ENCODE data around the gene SSTR5.

The SSTR5 gene

DNA sequence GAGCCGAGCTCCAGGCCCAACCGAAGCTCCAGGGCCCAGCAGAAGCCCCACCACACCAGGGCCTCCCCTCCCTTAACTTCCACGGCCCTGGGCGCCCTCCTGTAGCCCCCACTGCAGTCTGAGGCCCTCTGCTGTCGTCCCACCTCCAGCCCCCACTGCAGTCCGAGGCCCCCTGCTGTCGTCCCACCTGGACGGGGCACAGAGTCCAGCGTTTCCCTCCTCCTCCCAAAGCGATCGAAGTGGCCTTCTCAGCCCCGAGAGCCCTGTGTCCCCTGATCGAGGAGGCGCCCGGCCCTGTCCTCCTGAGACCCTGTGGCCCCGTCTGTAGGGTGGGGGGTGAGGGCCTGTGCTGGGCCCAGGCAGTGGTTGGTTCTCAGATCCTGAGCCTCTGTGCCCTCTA lies 54.6 kb downstream of the SSTR5 start:
- DNase-seq: no peak

DNA sequence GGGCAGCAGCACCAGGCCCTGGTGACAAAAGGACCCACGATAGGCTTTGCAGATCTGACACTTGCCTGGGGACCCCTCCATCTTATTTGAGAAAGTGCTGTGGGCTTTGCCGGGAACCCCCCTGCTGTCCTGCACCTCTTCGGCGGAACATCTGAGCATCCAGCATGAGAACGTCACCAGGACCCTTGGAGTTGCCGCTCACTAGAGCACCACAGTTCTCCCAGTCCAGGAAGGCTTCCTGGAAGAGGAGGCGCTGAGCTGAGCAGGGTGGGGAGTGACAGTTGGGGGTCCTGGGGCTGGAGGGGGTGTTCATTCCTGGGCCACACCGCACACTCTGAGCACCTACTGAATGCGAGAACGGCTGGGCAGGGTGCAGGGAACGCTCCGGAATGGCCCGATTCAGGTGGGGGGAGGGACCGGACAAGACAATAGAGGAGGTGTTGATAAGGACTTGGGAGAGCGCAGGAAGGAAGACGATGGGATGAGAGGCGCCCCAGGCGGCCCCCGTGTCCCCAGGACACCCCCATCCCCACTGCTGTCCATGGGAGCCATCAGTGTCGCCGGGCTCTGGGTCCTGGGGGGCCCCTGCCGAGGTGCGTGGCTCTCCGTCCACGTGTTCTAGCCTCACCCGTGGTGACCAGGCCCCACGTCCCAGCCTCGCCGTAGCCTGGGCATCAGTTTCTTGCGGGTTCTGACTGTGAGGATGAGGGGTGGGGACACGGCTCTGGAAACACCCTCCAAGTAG lies 55.6 kb downstream of the SSTR5 start:
- no peak for DNase-seq

DNA sequence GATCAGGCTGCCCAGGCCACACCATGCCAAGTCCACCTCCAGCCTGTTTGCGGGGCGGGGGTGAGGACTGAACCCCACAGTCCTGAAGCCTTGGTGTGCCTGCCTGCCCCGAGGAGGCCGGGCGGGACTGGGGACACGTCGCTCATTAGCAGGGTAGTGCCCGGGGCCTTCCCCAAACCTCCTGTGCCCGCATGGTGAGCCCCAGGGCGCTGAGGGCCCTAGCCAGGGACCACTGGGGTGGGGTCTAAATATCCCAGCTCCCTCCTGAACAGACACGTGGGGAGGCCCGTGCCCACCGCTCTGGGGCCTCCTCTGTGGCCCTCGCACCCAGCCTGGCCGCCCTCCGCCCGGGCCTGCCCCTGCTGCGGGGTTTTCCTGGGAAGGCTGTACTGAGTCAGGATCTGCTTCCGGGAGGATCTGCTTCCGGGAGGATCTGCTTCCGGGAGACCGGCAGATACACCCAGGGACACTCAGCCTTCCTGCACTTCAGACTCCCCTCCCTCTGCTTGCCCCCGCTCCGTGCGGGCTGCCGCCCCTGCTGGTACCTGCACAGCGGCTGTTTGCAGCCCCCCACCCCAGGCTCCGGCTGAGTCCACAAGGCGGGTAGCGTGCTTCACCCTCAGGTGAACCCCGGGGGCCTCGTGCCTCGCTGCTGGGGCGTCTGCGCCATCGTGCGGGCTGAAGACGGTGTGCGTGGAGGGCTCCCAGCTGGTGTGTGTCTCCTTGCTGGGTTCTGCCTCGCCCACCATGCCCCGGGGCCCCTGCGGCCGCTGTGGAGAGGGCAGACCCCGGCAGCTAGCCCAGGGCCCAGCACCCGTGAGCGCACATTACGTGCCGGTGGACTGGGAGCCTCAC lies 56.8 kb downstream of the SSTR5 start:
- DNase-seq: no peak

DNA sequence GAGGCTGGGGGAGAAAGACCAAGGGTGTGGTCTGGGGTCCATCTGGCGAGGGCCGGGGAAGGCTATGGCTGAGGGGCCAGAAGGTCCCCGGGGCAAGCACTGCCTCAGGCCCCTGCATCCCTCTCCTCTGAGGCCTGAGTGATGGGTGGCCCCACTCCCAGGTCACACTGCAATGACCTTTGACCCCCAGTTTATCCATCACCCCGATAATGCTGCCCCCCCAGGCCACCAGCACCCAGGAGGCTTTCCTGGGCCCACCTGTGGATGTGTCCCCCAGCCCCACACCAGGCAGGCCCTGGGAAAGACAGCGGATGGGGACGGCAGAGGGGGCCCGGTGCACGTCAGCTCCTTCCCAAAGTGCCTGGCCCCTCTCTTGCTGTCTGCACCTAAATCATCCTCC lies 57.8 kb downstream of the SSTR5 start:
- no peak for DNase-seq
